Breast epithelium (tissue), 4 donors: ENCODE measurements around the gene CPNE7. TPM values are rescaled to one million over a fixed set of nuclear protein-coding genes. Genes with fewer than 3 reads are reported as not detected.
A peak's percentile ranks its signal among the peaks of the same experiment; 100 is the strongest.

Source experiments
- DNase-seq, 2 donors: peaks; one replicate each; pipeline ENCODE4 v3.0.0-alpha.2; 2019; ENCODE audit warnings: low spot score in 2 of 2
- H3K27ac ChIP-seq, 2 donors: fragments of 200-600 bp; sonication (generic) in 1 of 2; one replicate each; pipeline ENCODE4 v1.5.1; 2016 to 2019; ENCODE audit warnings: mild to moderate bottlenecking in 1 of 2
- H3K27me3 ChIP-seq, 2 donors: fragments of 200-600 bp; sonication (generic) in 1 of 2; one replicate each; pipeline versions ENCODE4 v1.5.1 to v1.6.0; 2017 to 2019; ENCODE audit warnings: control low read depth in 1 of 2, mild to moderate bottlenecking in 1 of 2
- H3K36me3 ChIP-seq: fragments of 200-600 bp; one replicate; pipeline ENCODE4 v1.5.1; 2019
- H3K4me1 ChIP-seq, 2 donors: fragments of 200-600 bp; sonication (generic); one replicate each; pipeline ENCODE4 v1.5.1; 2016 to 2019; ENCODE audit warnings: control low read depth in 1 of 2
- H3K4me3 ChIP-seq, 3 donors: fragments of 200-600 bp; sonication (generic); 1 replicate in 2 of 3; 2 replicates in 1 of 3; pipeline ENCODE4 v1.5.1; 2016 to 2019; ENCODE audit warnings: mild to moderate bottlenecking in 3 of 3, moderate library complexity in 2 of 3
- H3K9me3 ChIP-seq, 2 donors: fragments of 200-600 bp; sonication (generic) in 1 of 2; one replicate each; pipeline ENCODE4 v1.5.1; 2016 to 2019; ENCODE audit warnings: control low read depth in 1 of 2
- CTCF ChIP-seq, 3 donors: fragments of 450-650 bp; IDR thresholded peaks; one replicate each; pipeline ENCODE4 v1.5.1; 2016 to 2017; ENCODE audit warnings: antibody characterized with exemption in 3 of 3, mild to moderate bottlenecking in 3 of 3, moderate library complexity in 3 of 3
- POLR2A ChIP-seq: fragments of 450-650 bp; IDR thresholded peaks from one replicate; pipeline ENCODE4 v1.6.1; 2016; ENCODE audit warnings: antibody characterized with exemption, mild to moderate bottlenecking, moderate library complexity
- POLR2AphosphoS5 ChIP-seq, 3 donors: sonication (generic); formaldehyde crosslinking; IDR thresholded peaks; one replicate each; pipeline ENCODE4 v1.6.1; 2017; ENCODE audit warnings: antibody characterized with exemption in 3 of 3
- intact Hi-C: fragments of 100-400 bp; cut with DNase I; formaldehyde crosslinking; loops from one replicate; pipeline ENCODE4 v1.15.1; 2023; ENCODE audit warnings: low total_unique reads
- total RNA-seq, 3 donors: library from RNA; depleted of rRNA; stranded (reverse); fragments of >200 nt; gene quantifications; one replicate each; pipeline ENCODE4 v1.1.0, GENCODE V29; 2016

CPNE7 gene
- total RNA-seq, 3 donors from 2014 or later: 1.2 to 4.9 TPM; not detected in 1

- no peaks in the 10 kb centered on the region for H3K9me3 ChIP-seq
- no peak overlapping the region for H3K27ac ChIP-seq
- H3K4me1 ChIP-seq: peaks cover 13 to 14% of the 10 kb centered on the region in 2 donors
- H3K36me3 ChIP-seq: no peaks in the 10 kb centered on the region
- TF ChIP-seq CTCF (IDR thresholded peaks at IDR 0.05): no peak
- no peak for TF ChIP-seq POLR2A
- no peak for TF ChIP-seq POLR2AphosphoS5 (IDR thresholded peaks at IDR 0.05)
- DNase-seq: no peak
- H3K27me3 ChIP-seq: no peaks in the 10 kb centered on the region
- intact Hi-C loops: loop anchor here (5.0 kb wide), 1 partner anchor 299 kb away; no protein-coding TSS in a partner anchor
- H3K4me3 ChIP-seq: no peak overlapping the region
Measured at GRCh38 chr16:89562939-89563338, 12.6 kb upstream of the CPNE7 start.

- Histone ChIP-seq H3K36me3 (no peaks in the 10 kb centered on the region), H3K4me1 (peaks cover 13 to 14% of the 10 kb centered on the region in 2 donors), H3K4me3 (no peak overlapping the region), H3K27ac (no peak overlapping the region), H3K27me3 (no peaks in the 10 kb centered on the region), H3K9me3 (no peaks in the 10 kb centered on the region)
- no peak for TF ChIP-seq POLR2A
- DNase-seq: no peak
- intact Hi-C loops: loop anchor here (5.0 kb wide), 1 partner anchor 298 kb away; no protein-coding TSS in a partner anchor
Measured at GRCh38 chr16:89563639-89564392, 11.7 kb upstream of the CPNE7 start.

- no peaks in the 10 kb centered on the region for H3K36me3 ChIP-seq
- TF ChIP-seq CTCF (IDR thresholded peaks at IDR 0.05): no peak
- TF ChIP-seq POLR2A: no peak
- TF ChIP-seq POLR2AphosphoS5 (IDR thresholded peaks at IDR 0.05): no peak
- intact Hi-C loops: loop anchor here (5.0 kb wide), 1 partner anchor 298 kb away; no protein-coding TSS in a partner anchor
- DNase-seq: no peak
- H3K27me3 ChIP-seq: peaks cover 0 to 8% of the 10 kb centered on the region in 2 donors
- peaks cover 13 to 14% of the 10 kb centered on the region in 2 donors for H3K4me1 ChIP-seq
- peak overlapping the region; percentile 8 to 51 for H3K27ac ChIP-seq
- H3K9me3 ChIP-seq: no peaks in the 10 kb centered on the region
- no peak overlapping the region for H3K4me3 ChIP-seq
Measured at GRCh38 chr16:89564476-89565255, 10.9 kb upstream of the CPNE7 start.

GRCh38 chr16:89565256-89565505 lies 10.4 kb upstream of the CPNE7 start:
- no peak for DNase-seq
- Histone ChIP-seq H3K27ac (peak overlapping the region; percentile 51 to 74), H3K36me3 (no peaks in the 10 kb centered on the region), H3K4me1 (peaks cover 13 to 14% of the 10 kb centered on the region in 2 donors), H3K4me3 (peak overlapping the region in 1 of 3 donors; percentile 54), H3K27me3 (peaks cover 0 to 13% of the 10 kb centered on the region in 2 donors), H3K9me3 (no peaks in the 10 kb centered on the region)
- no peak for TF ChIP-seq CTCF (IDR thresholded peaks at IDR 0.05)
- intact Hi-C loops: no loop called here

- peaks cover 0 to 16% of the 10 kb centered on the region in 2 donors for H3K27me3 ChIP-seq
- peak overlapping the region in 2 of 3 donors; percentile 26 to 54 for H3K4me3 ChIP-seq
- peaks cover 13 to 14% of the 10 kb centered on the region in 2 donors for H3K4me1 ChIP-seq
- intact Hi-C loops: no loop called here
- H3K9me3 ChIP-seq: no peaks in the 10 kb centered on the region
- no peaks in the 10 kb centered on the region for H3K36me3 ChIP-seq
- H3K27ac ChIP-seq: peak overlapping the region; percentile 51 to 74
- TF ChIP-seq CTCF (IDR thresholded peaks at IDR 0.05) (peak in 2 of 3 donors; percentile 32 to 59), POLR2AphosphoS5 (IDR thresholded peaks at IDR 0.05) (no peak), POLR2A (no peak)
- peak; percentile 61 to 65 for DNase-seq
Measured at GRCh38 chr16:89565506-89566372, 9.8 kb upstream of the CPNE7 start.
